ENCODE measurements around the gene REELD1.

GRCh38 chr4:146193628-146194027 is 20.7 kb upstream of the REELD1 start:
- no peak for TF ChIP-seq EZH2phosphoT487 (IDR thresholded peaks at IDR 0.05; ENCODE audit: insufficient read depth, low read depth)
- TF ChIP-seq EZH2 (IDR thresholded peaks at IDR 0.05; ENCODE audit: insufficient read depth, poor library complexity, severe bottlenecking) = no peak

Data from GM23248 (cell line).